ENCODE data around the gene NBPF6.
"Not testable (repeated sequence)": the region's sequence is repeated elsewhere in the genome, so short reads cannot be mapped to it uniquely, and the experiment has no call there.

- not testable (repeated sequence) for TF ChIP-seq CTCF, POLR2A (IDR thresholded peaks at IDR 0.05)
These were observed 63.8 kb downstream of the NBPF6 start for GRCh38 chr1:108513914-108514313.

All from testis (tissue), 2 donors.